HG03280 (cell line): Measurements from ENCODE around the gene GPR152.

ENCODE experiments used
- ATAC-seq: cut with Tn5 transposase; IDR thresholded peaks from one replicate; pipeline ENCODE4 v1.9.1; 2021; ENCODE audit warnings: mild to moderate bottlenecking, moderate library complexity; ENCODE audit not compliant: unreplicated experiment

The GPR152 gene, protein sequence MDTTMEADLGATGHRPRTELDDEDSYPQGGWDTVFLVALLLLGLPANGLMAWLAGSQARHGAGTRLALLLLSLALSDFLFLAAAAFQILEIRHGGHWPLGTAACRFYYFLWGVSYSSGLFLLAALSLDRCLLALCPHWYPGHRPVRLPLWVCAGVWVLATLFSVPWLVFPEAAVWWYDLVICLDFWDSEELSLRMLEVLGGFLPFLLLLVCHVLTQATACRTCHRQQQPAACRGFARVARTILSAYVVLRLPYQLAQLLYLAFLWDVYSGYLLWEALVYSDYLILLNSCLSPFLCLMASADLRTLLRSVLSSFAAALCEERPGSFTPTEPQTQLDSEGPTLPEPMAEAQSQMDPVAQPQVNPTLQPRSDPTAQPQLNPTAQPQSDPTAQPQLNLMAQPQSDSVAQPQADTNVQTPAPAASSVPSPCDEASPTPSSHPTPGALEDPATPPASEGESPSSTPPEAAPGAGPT

GRCh38 chr11:67452141-67452952 lies at the start of gene GPR152:
Gene GPR152, minus strand, starts transcription at chr11:67452729. Its CDS starts 5 bp downstream, at chr11:67452724.
- ATAC-seq = no peak

- no peak for ATAC-seq
These were observed 49.3 kb upstream of the GPR152 start for GRCh38 chr11:67501854-67502253.

- no peak for ATAC-seq
These were observed 48.5 kb upstream of the GPR152 start for GRCh38 chr11:67500831-67501715.

- ATAC-seq = no peak
These were observed 47.9 kb upstream of the GPR152 start for GRCh38 chr11:67500484-67500821.

- ATAC-seq = no peak
These were observed 47.4 kb upstream of the GPR152 start for GRCh38 chr11:67499808-67500483.

- no peak for ATAC-seq
These were observed 46.0 kb upstream of the GPR152 start for GRCh38 chr11:67498544-67498972.

DNA sequence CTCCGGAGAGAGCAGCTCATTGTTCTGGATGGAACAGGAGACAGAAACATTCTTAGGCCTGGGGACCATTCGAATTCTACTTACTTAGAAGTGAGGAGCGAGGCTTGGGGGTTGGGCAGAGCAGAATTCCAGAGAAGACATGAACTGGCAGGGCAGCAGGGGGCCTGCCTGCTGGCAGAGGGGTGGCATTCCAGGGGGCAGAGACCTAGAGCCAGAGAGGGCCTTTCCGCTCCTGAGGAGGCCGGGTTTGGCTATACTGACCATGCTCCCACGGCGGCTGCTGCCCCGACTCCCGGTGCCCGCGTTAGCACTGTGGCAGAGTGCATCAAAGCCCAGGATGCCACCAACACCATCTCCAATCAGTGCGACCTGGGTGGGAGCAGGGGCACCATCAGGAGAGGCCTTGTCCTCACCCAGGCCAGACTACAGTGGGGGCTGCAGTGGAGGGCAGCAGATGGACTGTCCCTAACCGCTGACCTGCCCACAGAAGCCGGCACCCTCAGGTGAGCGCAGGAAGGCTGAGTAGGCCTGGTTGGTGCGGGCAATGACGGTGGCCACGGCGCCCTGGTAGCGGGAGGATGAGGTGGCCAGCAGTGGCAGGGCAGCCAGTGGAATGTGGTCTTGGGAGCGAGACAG lies 45.2 kb upstream of the GPR152 start:
- ATAC-seq = no peak

GRCh38 chr11:67496113-67496512 lies 43.6 kb upstream of the GPR152 start:
- no peak for ATAC-seq

DNA sequence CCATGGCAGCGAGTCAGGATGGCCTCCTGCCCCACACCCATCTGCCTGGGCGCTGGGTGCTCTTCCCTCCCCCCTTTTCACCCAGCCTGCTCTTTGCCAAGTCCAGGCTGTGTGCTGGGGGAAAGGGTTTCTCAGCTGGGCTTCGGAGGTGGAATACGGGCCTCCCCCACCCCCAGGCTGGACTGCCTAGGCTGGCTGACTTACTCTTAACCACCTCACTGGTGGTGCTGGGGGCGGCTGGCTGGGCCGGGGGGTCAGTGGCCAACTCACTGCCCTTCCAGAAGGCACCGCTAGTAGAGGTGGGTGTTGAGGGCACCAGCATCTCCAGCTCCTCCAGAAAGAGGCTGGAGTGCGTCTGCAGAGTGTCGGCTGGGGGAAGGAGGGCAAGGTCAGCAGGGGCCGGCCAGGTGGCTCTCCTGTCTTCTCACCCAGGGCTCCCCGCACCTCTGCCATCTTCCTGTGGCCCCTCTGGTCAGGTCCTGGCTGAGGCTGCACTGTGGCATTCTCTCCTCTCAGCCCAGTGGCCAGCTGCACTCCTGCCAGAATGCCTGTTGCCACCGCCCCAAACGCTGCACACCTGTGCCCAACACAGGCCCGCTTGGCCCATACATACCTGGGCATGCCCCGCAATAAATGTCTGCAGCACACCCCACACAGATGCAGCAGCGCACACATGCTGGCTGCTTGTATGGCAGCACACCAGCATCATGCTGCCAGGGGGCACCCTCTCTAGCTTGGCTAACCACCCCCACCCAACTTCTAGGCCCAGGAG lies 42.9 kb upstream of the GPR152 start:
- ATAC-seq = no peak

- ATAC-seq = no peak
These were observed 42.1 kb upstream of the GPR152 start for GRCh38 chr11:67494371-67495233.

- ATAC-seq = no peak
These were observed 41.2 kb upstream of the GPR152 start for GRCh38 chr11:67493548-67494370.

DNA sequence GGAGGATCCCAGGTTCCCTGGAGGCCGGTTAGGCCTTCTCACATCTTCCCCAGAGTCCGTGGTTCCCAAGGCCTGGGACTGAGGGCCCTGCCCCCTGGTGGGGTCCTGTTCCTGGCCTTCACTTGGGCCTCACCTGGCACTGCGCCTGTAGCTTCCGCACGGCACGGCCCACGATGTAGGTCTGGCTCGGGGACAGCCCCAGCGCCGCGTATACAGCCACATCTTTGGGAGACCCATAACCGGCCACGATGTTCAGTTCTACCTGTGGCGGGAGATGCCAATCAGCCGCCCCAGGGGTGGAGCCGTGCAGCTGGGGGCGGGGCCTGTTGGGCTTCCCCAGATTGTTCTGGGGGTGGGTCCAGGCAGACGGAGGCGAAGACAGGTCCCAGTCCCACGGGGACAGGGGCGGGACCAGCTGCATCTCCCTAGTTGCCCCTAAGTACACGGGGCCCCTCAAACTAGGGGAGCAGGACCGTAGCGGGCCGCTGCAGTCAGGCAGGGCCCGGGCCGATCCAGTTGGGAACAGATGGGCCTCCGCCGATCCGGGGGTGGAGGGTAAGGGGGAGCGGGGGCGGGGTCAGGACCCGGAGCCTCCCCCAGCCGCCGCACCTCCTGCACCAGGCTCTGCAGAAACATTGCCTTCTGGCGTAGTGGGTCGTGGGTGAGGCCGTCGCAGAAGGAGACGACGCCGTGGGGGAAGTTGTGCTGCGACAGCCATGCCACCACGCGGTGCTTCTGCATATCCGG lies 40.4 kb upstream of the GPR152 start:
- no peak for ATAC-seq

DNA sequence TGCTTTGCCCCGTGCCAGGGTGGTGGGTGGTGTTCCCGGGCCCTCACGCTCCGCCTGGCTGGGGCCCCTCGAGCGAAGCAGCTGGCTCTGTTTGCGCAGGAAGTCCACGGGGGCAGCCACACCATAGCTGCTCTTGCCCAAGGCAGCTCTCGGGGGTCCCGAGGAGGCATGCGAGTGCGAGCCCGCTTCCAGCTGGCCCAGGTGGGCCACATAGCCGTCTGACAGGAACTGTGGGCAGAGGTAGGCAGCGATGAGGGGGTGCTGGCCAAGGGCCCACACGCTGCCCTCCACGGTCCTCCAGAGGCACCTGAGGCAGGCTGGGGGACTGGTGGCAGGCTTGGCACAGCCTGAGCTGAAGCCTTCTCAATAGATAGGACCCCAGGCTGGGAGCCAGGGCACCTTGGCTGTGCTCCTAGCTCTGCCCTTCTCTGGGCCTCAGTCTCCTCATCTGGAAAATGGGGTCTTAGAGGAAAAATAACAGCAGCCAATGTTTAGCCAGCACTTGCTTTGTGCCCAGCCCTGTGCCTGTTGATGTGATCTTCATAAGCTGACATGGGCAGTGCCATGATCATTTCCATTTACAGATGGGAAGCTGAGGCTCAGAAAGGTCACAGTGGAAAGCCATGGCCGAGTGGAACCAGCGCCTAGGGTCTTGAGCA lies 39.7 kb upstream of the GPR152 start:
- no peak for ATAC-seq

DNA sequence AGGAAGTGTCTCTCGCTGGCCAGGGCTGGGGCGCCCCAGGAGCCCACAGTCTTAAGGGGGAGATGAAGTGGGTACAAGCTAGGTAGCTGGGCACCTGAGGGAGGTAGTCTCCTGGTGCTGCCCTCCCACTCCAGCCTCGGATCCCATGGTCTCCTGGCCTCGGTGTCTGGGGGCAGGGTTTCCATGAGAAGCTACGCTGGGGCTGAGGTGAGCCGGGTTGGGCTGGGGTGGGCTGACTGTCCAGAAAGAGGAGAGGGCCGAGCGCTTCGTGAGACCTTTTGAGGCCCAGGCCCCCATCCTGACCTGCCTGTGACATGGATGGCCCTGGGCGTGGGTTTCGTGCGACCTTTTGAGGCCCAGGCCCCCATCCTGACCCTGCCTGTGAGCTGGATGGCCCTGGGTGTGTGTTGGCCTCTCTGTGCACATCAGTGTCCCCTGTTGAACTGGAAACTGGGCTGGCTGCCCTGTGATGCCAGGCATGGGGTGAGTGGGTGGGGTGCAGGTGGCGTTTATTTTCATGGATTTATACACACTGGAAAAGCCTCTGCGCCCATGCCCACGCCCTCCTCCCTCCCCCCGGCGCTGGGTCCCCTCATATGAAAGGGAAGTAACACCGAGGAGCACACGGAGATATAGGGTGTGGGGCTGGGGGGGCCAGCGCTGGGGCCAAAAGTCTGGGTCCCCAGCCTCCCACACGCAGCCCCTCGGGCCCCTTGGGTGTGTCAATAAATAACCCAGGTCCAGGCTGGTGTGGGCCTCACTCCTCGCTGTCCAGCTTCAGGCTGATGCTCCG lies 38.9 kb upstream of the GPR152 start:
- no peak for ATAC-seq

DNA sequence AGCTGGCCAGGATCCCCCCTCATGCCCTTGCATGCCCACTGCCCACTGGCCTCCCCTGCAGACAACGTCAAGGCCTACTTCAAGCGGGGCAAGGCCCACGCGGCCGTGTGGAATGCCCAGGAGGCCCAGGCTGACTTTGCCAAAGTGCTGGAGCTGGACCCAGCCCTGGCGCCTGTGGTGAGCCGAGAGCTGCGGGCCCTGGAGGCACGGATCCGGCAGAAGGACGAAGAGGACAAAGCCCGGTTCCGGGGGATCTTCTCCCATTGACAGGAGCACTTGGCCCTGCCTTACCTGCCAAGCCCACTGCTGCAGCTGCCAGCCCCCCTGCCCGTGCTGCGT lies 38.2 kb upstream of the GPR152 start:
- no peak for ATAC-seq
